GM12878 (cell line): ENCODE data around the gene ZDHHC11.
"Not testable (repeated sequence)": the region's sequence is repeated elsewhere in the genome, so short reads cannot be mapped to it uniquely, and the experiment has no call there.

Experiments used
- CTCF ChIP-seq, 3 experiments: IDR thresholded peaks in 2 of 3; conservative IDR thresholded peaks in 1 of 3; 2 replicates each; pipeline ENCODE4 v1.5.1; 2011; ENCODE audit warnings: low read depth in 3 of 3, low read length in 3 of 3, mild to moderate bottlenecking in 3 of 3, control low read depth in 2 of 3, moderate library complexity in 2 of 3, inconsistent platforms in 1 of 3, mixed read lengths in 1 of 3; ENCODE audit not compliant: control insufficient read depth in 2 of 3, insufficient read depth in 1 of 3; ENCODE audit errors: extremely low read depth in 1 of 3
- MAX ChIP-seq: IDR thresholded peaks from 2 replicates; pipeline ENCODE4 v1.6.1; 2012; ENCODE audit warnings: low read depth, low read length, improper control_type of control experiment
- POLR2A ChIP-seq: IDR thresholded peaks from 2 replicates; pipeline ENCODE4 v1.6.1; 2011; ENCODE audit warnings: low read depth, mild to moderate bottlenecking, low read length
- POLR2AphosphoS5 ChIP-seq: IDR thresholded peaks from 2 replicates; pipeline ENCODE4 v1.6.1; 2011; ENCODE audit warnings: mild to moderate bottlenecking, low read length, inconsistent platforms
- RB1 ChIP-seq: fragments of 450-650 bp; formaldehyde crosslinking; IDR thresholded peaks from 2 replicates; pipeline ENCODE4 v1.6.1; 2017; ENCODE audit warnings: mild to moderate bottlenecking, borderline replicate concordance

- not testable (repeated sequence) for TF ChIP-seq CTCF (IDR thresholded peaks at IDR 0.05 in 2 of 3, conservative IDR thresholded peaks at IDR 0.05 in 1 of 3; ENCODE audit: control insufficient read depth in 2 of 3, extremely low read depth in 1 of 3, insufficient read depth in 1 of 3, low read depth in 3 of 3, low read length in 3 of 3); MAX; RB1; POLR2AphosphoS5
- TF ChIP-seq POLR2A: peak; percentile 42; the same call in 1 of the 2 replicates
These were observed 66.2 kb downstream of the ZDHHC11 start, which contains the start of gene ZDHHC11B for GRCh38 chr5:784428-785177.
